PC-9 (cell line): ENCODE results near the gene MYH7. TPM values are rescaled to one million over a fixed set of nuclear protein-coding genes. Genes with fewer than 3 reads are reported as not detected.

Source experiments
- BruUV-seq: library from RNA; stranded (reverse); fragments of 400-500 nt; replicated peaks from 2 replicates; lab custom pipeline; 2021; lab: Mats Ljungman, UMichigan
- CTCF ChIA-PET: fragments of 300-600 bp; sonication (Branson Sonifier 250); formaldehyde crosslinking; loops from one replicate; lab custom pipeline; 2022; ENCODE audit warnings: antibody characterized with exemption; lab: Charles Lee
- POLR2A ChIA-PET: fragments of 300-600 bp; sonication (Branson Sonifier 250); formaldehyde crosslinking; loops from one replicate; lab custom pipeline; 2022; ENCODE audit warnings: antibody characterized with exemption; ENCODE audit not compliant: unreplicated experiment; lab: Charles Lee
- DNase-seq, 2 experiments: peaks; one replicate each; pipeline versions ENCODE4 v3.0.0 to v3.0.0-alpha.2; 2015 to 2022; ENCODE audit warnings: mixed read lengths in 1 of 2
- H2AFZ ChIP-seq: fragments of 200-600 bp; sonication (generic); 2 replicates; pipeline ENCODE4 v1.8.1; 2017; ENCODE audit warnings: antibody characterized with exemption
- H3F3A ChIP-seq: fragments of 200-600 bp; sonication (generic); 2 replicates; pipeline ENCODE4 v1.8.1; 2017; ENCODE audit warnings: antibody characterized with exemption, mild to moderate bottlenecking, low read depth; ENCODE audit not compliant: insufficient read depth
- H3K27ac ChIP-seq: fragments of 200-600 bp; sonication (generic); 2 replicates; pipeline ENCODE4 v1.6.1; 2016; ENCODE audit warnings: mixed run types
- H3K27me3 ChIP-seq: fragments of 200-600 bp; sonication (generic); 2 replicates; pipeline ENCODE4 v1.6.1; 2016; ENCODE audit warnings: low read depth, mixed run types; ENCODE audit not compliant: insufficient read depth
- H3K36me3 ChIP-seq: fragments of 200-600 bp; sonication (generic); 2 replicates; pipeline ENCODE4 v1.6.1; 2016; ENCODE audit warnings: low read depth, mixed run types
- H3K4me1 ChIP-seq: fragments of 200-600 bp; sonication (generic); replicated peaks from 2 replicates; pipeline ENCODE4 v1.6.1; 2016; ENCODE audit warnings: mixed run types; ENCODE audit not compliant: insufficient read depth
- H3K4me2 ChIP-seq: fragments of 200-600 bp; sonication (generic); 2 replicates; pipeline ENCODE4 v1.6.1; 2017; ENCODE audit warnings: mixed run types
- H3K4me3 ChIP-seq: fragments of 200-600 bp; sonication (generic); 2 replicates; pipeline ENCODE4 v1.6.1; 2016; ENCODE audit warnings: mixed run types
- H3K79me2 ChIP-seq: fragments of 200-600 bp; sonication (generic); 2 replicates; pipeline ENCODE4 v1.6.1; 2017; ENCODE audit warnings: low read depth, mixed run types
- H3K9me2 ChIP-seq: fragments of 200-600 bp; sonication (generic); 2 replicates; pipeline ENCODE4 v1.8.1; 2017; ENCODE audit warnings: mild to moderate bottlenecking; ENCODE audit not compliant: insufficient read depth
- H3K9me3 ChIP-seq: fragments of 200-600 bp; sonication (generic); 2 replicates; pipeline ENCODE4 v1.8.1; 2016; ENCODE audit warnings: low read depth; ENCODE audit not compliant: insufficient read depth
- H4K20me1 ChIP-seq: fragments of 200-600 bp; sonication (generic); 2 replicates; pipeline ENCODE4 v1.8.1; 2017; ENCODE audit not compliant: insufficient read depth
- EZH2 ChIP-seq: fragments of 200-600 bp; sonication (generic); IDR thresholded peaks from 2 replicates; pipeline ENCODE4 v1.8.0; 2017; ENCODE audit warnings: antibody characterized with exemption, low read depth
- intact Hi-C: fragments of 100-400 bp; cut with micrococcal nuclease; formaldehyde crosslinking; loops from one replicate; pipeline ENCODE4 v1.10.0; 2022; ENCODE audit not compliant: unreplicated experiment
- total RNA-seq: library from RNA; stranded (reverse); gene quantifications from 2 replicates; pipeline ENCODE4 v1.2.3, GENCODE V29; 2021
- TF ChIP-seq, protein P1 (sequence below): fragments of 200-600 bp; sonication (generic); conservative IDR thresholded peaks from 2 replicates; pipeline ENCODE4 v1.6.1; 2017; ENCODE audit warnings: mixed run types, antibody characterized with exemption, mild to moderate bottlenecking, moderate library complexity

MYH7 gene
- total RNA-seq, 1 experiment from 2014 or later, result not detected

DNA sequence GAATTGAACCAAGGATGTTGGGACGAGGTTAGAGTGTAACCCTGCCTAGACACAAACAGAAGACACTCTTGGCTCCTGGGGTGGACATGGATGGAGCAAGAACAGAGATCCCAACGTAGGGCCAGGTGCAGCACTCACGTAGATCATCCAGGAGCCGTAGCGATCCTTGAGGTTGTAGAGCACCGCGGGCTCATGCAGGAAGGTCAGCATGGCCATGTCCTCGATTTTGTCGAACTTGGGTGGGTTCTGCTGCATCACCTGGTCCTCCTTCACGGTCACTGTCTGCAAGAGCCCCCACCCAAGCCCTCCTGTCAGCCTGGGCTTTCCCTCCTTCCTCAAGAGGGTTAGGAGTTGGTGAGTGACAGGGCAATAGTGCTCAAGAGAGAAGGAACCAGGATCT, 2.5 kb downstream of the MYH7 start:
- intact Hi-C loops, result no loop called here

DNA sequence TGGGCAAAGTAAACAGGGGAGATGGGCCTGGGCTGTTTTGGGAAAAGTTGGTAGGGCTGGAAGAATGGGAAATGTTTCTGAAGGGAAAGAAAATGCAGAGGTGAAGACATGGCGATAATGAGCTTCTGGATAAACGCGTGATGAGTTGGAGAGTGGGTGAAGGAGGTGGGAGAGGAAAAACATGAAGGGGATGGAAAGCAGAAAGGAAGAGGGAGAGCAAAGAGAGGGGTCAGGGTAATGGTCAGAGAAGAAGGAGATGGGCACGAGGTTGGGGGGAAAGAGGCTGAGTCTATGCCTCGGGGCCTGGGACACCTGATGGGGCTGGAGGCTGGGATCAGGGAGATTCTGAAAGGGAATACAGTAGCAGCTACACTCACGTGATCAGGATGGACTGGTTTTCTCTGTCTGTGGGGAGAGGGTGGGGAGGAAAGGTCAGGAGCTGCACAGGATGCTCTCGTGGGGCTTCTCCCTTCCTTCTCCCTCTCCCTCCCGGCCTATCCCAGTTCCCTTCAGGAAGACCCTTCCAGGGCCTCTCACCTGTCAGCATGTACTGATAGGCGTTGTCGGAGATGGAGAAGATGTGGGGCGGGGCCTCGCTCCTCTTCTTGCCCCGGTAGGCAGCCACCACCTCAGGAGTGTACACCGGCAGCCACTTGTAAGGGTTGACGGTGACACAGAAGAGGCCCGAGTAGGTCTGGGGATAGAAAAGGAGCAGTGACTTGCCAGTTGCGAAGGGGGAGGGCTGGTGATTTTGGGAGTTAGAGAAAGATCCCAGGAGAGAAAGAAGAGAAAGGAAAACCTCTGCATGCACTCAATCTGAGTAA, 3.1 kb downstream of the MYH7 start:
- Histone ChIP-seq H3K36me3 (no peaks in the 10 kb centered on the region), H3K27me3 (peaks cover 86% of the 10 kb centered on the region), H3K9me2 (no peaks in the 10 kb centered on the region), H3K4me1 (no peaks in the 10 kb centered on the region), H3K4me3 (no peak overlapping the region), H4K20me1 (no peaks in the 10 kb centered on the region), H3K4me2 (no peak overlapping the region), H3F3A (no peaks in the 10 kb centered on the region), H3K27ac (no peak overlapping the region), H3K79me2 (no peaks in the 10 kb centered on the region), H2AFZ (no peak overlapping the region), H3K9me3 (no peaks in the 10 kb centered on the region)
- BruUV-seq, result no TSS peak
- no peak for TF ChIP-seq EZH2
- TF ChIP-seq, protein P1, sequence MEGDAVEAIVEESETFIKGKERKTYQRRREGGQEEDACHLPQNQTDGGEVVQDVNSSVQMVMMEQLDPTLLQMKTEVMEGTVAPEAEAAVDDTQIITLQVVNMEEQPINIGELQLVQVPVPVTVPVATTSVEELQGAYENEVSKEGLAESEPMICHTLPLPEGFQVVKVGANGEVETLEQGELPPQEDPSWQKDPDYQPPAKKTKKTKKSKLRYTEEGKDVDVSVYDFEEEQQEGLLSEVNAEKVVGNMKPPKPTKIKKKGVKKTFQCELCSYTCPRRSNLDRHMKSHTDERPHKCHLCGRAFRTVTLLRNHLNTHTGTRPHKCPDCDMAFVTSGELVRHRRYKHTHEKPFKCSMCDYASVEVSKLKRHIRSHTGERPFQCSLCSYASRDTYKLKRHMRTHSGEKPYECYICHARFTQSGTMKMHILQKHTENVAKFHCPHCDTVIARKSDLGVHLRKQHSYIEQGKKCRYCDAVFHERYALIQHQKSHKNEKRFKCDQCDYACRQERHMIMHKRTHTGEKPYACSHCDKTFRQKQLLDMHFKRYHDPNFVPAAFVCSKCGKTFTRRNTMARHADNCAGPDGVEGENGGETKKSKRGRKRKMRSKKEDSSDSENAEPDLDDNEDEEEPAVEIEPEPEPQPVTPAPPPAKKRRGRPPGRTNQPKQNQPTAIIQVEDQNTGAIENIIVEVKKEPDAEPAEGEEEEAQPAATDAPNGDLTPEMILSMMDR, result no peak
- ChIA-PET CTCF (no interaction called here), POLR2A (no interaction called here)
- intact Hi-C loops, result no loop called here
- DNase-seq, result no peak

More for the DNA sequence above, 2.5 kb downstream of the MYH7 start:
- Histone ChIP-seq H3K27me3 (peaks cover 81% of the 10 kb centered on the region), H3K36me3 (no peaks in the 10 kb centered on the region), H3K9me3 (no peaks in the 10 kb centered on the region), H4K20me1 (no peaks in the 10 kb centered on the region), H3K79me2 (no peaks in the 10 kb centered on the region), H3F3A (no peaks in the 10 kb centered on the region), H2AFZ (no peak overlapping the region), H3K9me2 (no peaks in the 10 kb centered on the region), H3K4me3 (no peak overlapping the region), H3K27ac (no peak overlapping the region), H3K4me1 (no peaks in the 10 kb centered on the region), H3K4me2 (no peak overlapping the region)
- BruUV-seq, result no TSS peak
- ChIA-PET CTCF (no interaction called here), POLR2A (no interaction called here)
- no peak for DNase-seq
- TF ChIP-seq, protein P1, result no peak
- no peak for TF ChIP-seq EZH2

DNA sequence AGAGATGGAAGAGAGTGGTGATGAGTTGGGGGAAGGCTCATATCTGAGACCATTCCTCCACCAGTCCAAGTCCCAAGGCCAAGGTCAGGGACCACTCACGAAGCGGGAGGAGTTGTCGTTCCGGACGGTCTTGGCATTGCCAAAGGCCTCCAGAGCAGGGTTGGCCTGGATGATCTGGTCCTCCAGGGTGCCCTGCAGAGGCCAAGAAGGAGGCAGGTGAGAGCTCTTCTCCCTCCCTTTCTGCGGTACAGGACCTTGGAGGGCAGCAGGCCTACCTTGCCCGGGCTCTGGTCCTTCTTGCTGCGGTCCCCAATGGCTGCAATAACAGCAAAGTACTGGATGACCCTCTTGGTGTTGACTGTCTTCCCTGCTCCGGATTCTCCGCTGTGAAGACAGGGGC, 4.0 kb downstream of the MYH7 start:
- no peaks in the 10 kb centered on the region for H3F3A ChIP-seq
- no peaks in the 10 kb centered on the region for H4K20me1 ChIP-seq
- no peak overlapping the region for H2AFZ ChIP-seq
- no peaks in the 10 kb centered on the region for H3K4me1 ChIP-seq
- H3K4me3 ChIP-seq, result no peak overlapping the region
- TF ChIP-seq, protein P1, result no peak
- TF ChIP-seq EZH2, result no peak
- H3K79me2 ChIP-seq, result no peaks in the 10 kb centered on the region
- no peaks in the 10 kb centered on the region for H3K36me3 ChIP-seq
- no TSS peak for BruUV-seq
- peaks cover 87% of the 10 kb centered on the region for H3K27me3 ChIP-seq
- H3K9me2 ChIP-seq, result no peaks in the 10 kb centered on the region
- H3K27ac ChIP-seq, result no peak overlapping the region
- intact Hi-C loops, result no loop called here
- H3K9me3 ChIP-seq, result no peaks in the 10 kb centered on the region
- no peak overlapping the region for H3K4me2 ChIP-seq
- no peak for DNase-seq
- ChIA-PET POLR2A (no interaction called here), CTCF (no interaction called here)
